GM12878 (cell line): ENCODE results near the gene FAM234A. TPM values are rescaled to one million over a fixed set of nuclear protein-coding genes. Genes with fewer than 3 reads are reported as not detected.

ENCODE experiments used
- ATAC-seq: fragments of 200-7000 bp; cut with Tn5 transposase; 3 replicates; pipeline ENCODE4 v1.9.1; 2020; ENCODE audit warnings: mild to moderate bottlenecking, moderate library complexity
- BruUV-seq: library from RNA; stranded (reverse); fragments of 400-500 nt; replicated peaks from 2 replicates; lab custom pipeline; 2021; lab: Mats Ljungman, UMichigan
- CTCF ChIA-PET: fragments of 300-600 bp; sonication (Branson Sonifier 250); formaldehyde crosslinking; extraction: SDS; loops from one replicate; lab custom pipeline; 2021; ENCODE audit warnings: inconsistent platforms; lab: Yijun Ruan, JAX
- POLR2A ChIA-PET: fragments of 350-600 bp; formaldehyde crosslinking; extraction: SDS; loops from one replicate; lab custom pipeline; 2021; ENCODE audit warnings: inconsistent platforms; lab: Charles Lee
- RAD21 ChIA-PET: fragments of 300-600 bp; sonication (Branson Sonifier 250); formaldehyde crosslinking; loops from one replicate; lab custom pipeline; 2023; ENCODE audit warnings: antibody characterized with exemption; ENCODE audit not compliant: unreplicated experiment; lab: Charles Lee
- SMC1A ChIA-PET: fragments of 300-600 bp; sonication (Branson Sonifier 250); formaldehyde crosslinking; loops from one replicate; lab custom pipeline; 2023; ENCODE audit not compliant: unreplicated experiment, uncharacterized antibody; lab: Charles Lee
- DNase-seq: peaks from one replicate; pipeline ENCODE4 v3.0.0-alpha.2; 2011; ENCODE audit warnings: low read depth, low spot score
- FAIRE-seq: peaks from 3 replicates; lab custom pipeline; 2011; peaks lifted over from hg19 to GRCh38; lab: Jason Lieb, UNC
- H2AFZ ChIP-seq: 2 replicates; pipeline ENCODE4 v1.6.0; 2011; ENCODE audit warnings: low read depth, low read length, control low read depth; ENCODE audit not compliant: control insufficient read depth
- H3K27ac ChIP-seq: 2 replicates; pipeline ENCODE4 v1.5.1; 2011; ENCODE audit warnings: control low read depth; ENCODE audit not compliant: control insufficient read depth, insufficient read depth
- H3K27me3 ChIP-seq, 2 experiments: replicated peaks in 1 of 2; 2 replicates each; pipeline versions ENCODE4 v1.6.0 to v1.6.1; 2011; ENCODE audit warnings: low read length in 1 of 2; ENCODE audit not compliant: control insufficient read depth in 2 of 2, insufficient read depth in 2 of 2
- H3K36me3 ChIP-seq, 2 experiments: 2 replicates each; pipeline ENCODE4 v1.5.1; 2011; ENCODE audit warnings: low read length in 1 of 2; ENCODE audit not compliant: control insufficient read depth in 2 of 2, insufficient read depth in 2 of 2
- H3K4me1 ChIP-seq: 2 replicates; pipeline ENCODE4 v1.6.1; 2011; ENCODE audit warnings: mild to moderate bottlenecking, low read length, moderate library complexity, mixed read lengths; ENCODE audit not compliant: control insufficient read depth, insufficient read depth
- H3K4me2 ChIP-seq: 2 replicates; pipeline ENCODE4 v1.6.0; 2011; ENCODE audit warnings: control low read depth; ENCODE audit not compliant: control insufficient read depth, insufficient read depth
- H3K4me3 ChIP-seq: fragments of 200-600 bp; sonication (generic); 2 replicates; pipeline ENCODE4 v1.5.1; 2016
- H3K79me2 ChIP-seq: 2 replicates; pipeline ENCODE4 v1.6.0; 2011; ENCODE audit warnings: low read length; ENCODE audit not compliant: control insufficient read depth, insufficient read depth
- H3K9ac ChIP-seq: 2 replicates; pipeline ENCODE4 v1.8.0; 2011; ENCODE audit warnings: low read length, control low read depth, mixed read lengths; ENCODE audit not compliant: control insufficient read depth, insufficient read depth
- H3K9me3 ChIP-seq: replicated peaks from 3 replicates; pipeline ENCODE4 v1.5.1; 2011; ENCODE audit warnings: mild to moderate bottlenecking, low read length; ENCODE audit not compliant: control insufficient read depth, insufficient read depth
- H4K20me1 ChIP-seq: 2 replicates; pipeline ENCODE4 v1.6.0; 2011; ENCODE audit not compliant: control insufficient read depth, insufficient read depth
- CHD1 ChIP-seq: IDR thresholded peaks from 2 replicates; pipeline ENCODE4 v1.6.1; 2012; ENCODE audit warnings: low read depth, low read length, improper control_type of control experiment
- CTCF ChIP-seq, 3 experiments: IDR thresholded peaks in 2 of 3; conservative IDR thresholded peaks in 1 of 3; 2 replicates each; pipeline ENCODE4 v1.5.1; 2011; ENCODE audit warnings: low read depth in 3 of 3, low read length in 3 of 3, mild to moderate bottlenecking in 3 of 3, control low read depth in 2 of 3, moderate library complexity in 2 of 3, inconsistent platforms in 1 of 3, mixed read lengths in 1 of 3; ENCODE audit not compliant: control insufficient read depth in 2 of 3, insufficient read depth in 1 of 3; ENCODE audit errors: extremely low read depth in 1 of 3
- PML ChIP-seq: IDR thresholded peaks from 2 replicates; pipeline ENCODE4 v1.6.1; 2012; ENCODE audit warnings: low read length, inconsistent platforms
- ZBTB11 ChIP-seq: fragments of 450-650 bp; formaldehyde crosslinking; IDR thresholded peaks from 2 replicates; pipeline ENCODE4 v1.5.0; 2022; ENCODE audit warnings: mild to moderate bottlenecking, missing genetic modification characterization
- WGBS: methylation state at CpG from one replicate; pipeline ENCODE4 v1.1.6; 2016; ENCODE audit warnings: low lambda C conversion rate; ENCODE audit not compliant: insufficient replicate concordance, insufficient coverage; ENCODE audit errors: missing lambda C conversion rate; 5-methylcytosine and 5-hydroxymethylcytosine counted together
- in situ Hi-C: fragments of 300-500 bp; cut with MboI; formaldehyde crosslinking; loops from 9 replicates; pipeline ENCODE4 v1.14.3; 2018; ENCODE audit warnings: mixed read lengths
- intact Hi-C: fragments of 100-400 bp; cut with micrococcal nuclease; formaldehyde crosslinking; loops from one replicate; pipeline ENCODE4 v1.14.2; 2022; ENCODE audit not compliant: unreplicated experiment
- polyA plus RNA-seq, 11 experiments: library from polyadenylated mRNA; depleted of rRNA in 4 of 11; unstranded in 6 of 11; stranded (reverse) in 5 of 11; fragments of >200 nt; fragmentation: Nextera tagmentation in 4 of 11; fragmentation: Illumina TruSeq in 1 of 11; extraction: Ambion mirVana in 4 of 11; extraction: Trizol in 1 of 11; gene quantifications; 1 replicate in 1 of 11; 2 replicates in 10 of 11; pipeline versions ENCODE4 v1.2.1 to v1.2.3, GENCODE V29; 2011 to 2016; ENCODE audit warnings: inconsistent platforms in 2 of 11, missing spikeins in 2 of 11, low read depth in 1 of 11
- total RNA-seq, 4 experiments: library from RNA; depleted of rRNA in 3 of 4; stranded (reverse); fragments of >200 nt in 3 of 4; fragmentation: Illumina TruSeq in 1 of 4; extraction: Trizol in 1 of 4; gene quantifications; 2 replicates each; pipeline versions ENCODE4 v1.2.1 to v1.2.3, GENCODE V29; 2013 to 2021

The FAM234A gene
- total and polyA plus RNA-seq, 10 of the 15 experiments (the other 5 are each of a cell fraction or from before 2014, with no cell fraction given), result 1.6 to 37.6 (median 17.3) TPM

GRCh38 chr16:286491-287297 is 52.1 kb downstream of the FAM234A start (continued):
- no peak for TF ChIP-seq PML

GRCh38 chr16:287298-287811 is 52.7 kb downstream of the FAM234A start:
- Histone ChIP-seq H3K9me3 (no peaks in the 10 kb centered on the region), H3K4me1 (no peaks in the 10 kb centered on the region), H3K27me3 (no peaks in the 10 kb centered on the region), H3K4me2 (no peak overlapping the region), H2AFZ (no peak overlapping the region), H4K20me1 (no peaks in the 10 kb centered on the region), H3K36me3 (peaks cover 0 to 13% of the 10 kb centered on the region in 2 experiments; a peak in 2 of 4 replicates), H3K4me3 (no peak overlapping the region), H3K79me2 (no peaks in the 10 kb centered on the region), H3K9ac (no peak overlapping the region), H3K27ac (no peak overlapping the region)
- intact Hi-C loops (no loop called here), in situ Hi-C loops (no loop called here)
- FAIRE-seq (no peak), DNase-seq (no peak), ATAC-seq (no peak)
- SMC1A ChIA-PET, result no interaction called here
- 79% methylated on average over 16 of the region's 16 CpGs for WGBS
- POLR2A ChIA-PET, result no interaction called here
- BruUV-seq, result no TSS peak
- CTCF ChIA-PET, result no interaction called here
- TF ChIP-seq ZBTB11 (CRISPR knock-in tag) (no peak), CTCF (IDR thresholded peaks at IDR 0.05 in 2 of 3, conservative IDR thresholded peaks at IDR 0.05 in 1 of 3; ENCODE audit: control insufficient read depth in 2 of 3, extremely low read depth in 1 of 3, insufficient read depth in 1 of 3, low read depth in 3 of 3, low read length in 3 of 3) (peak in 2 of 3 experiments; percentile 7 to 36; a peak in 3 of 6 replicates), CHD1 (no peak)
- RAD21 ChIA-PET, result interaction anchor here (1.0 kb wide), 1 partner anchor 62 kb away, joined by 3 read pairs; no protein-coding TSS in a partner anchor
